ENCODE measurements around the gene TMEM259. TPM values are rescaled to one million over a fixed set of nuclear protein-coding genes. Genes with fewer than 3 reads are reported as not detected.

Gene TMEM259
- total RNA-seq, 1 donor from 2014 or later, result 43.8 TPM

GRCh38 chr19:1004204-1004802, 16.6 kb downstream of the TMEM259 start:
- DNase-seq (ENCODE audit: low read depth in 2 of 2), result no peak

DNA sequence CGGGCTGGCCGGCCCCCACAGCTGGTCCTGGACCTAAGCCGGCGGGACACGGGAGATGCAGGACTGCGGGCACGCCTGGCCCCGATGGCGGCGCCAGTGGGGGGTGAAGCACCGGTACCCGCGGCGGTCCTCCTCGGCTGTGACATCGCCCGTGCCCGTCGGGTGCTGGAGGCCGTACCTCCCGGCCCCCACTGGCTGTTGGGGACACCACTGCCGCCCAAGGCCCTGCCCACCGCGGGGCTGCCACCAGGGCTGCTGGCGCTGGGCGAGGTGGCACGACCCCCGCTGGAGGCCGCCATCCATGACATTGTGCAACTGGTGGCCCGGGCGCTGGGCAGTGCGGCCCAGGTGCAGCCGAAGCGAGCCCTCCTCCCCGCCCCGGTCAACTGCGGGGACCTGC, 17.6 kb downstream of the TMEM259 start:
- DNase-seq (ENCODE audit: low read depth in 2 of 2), result no peak

GRCh38 chr19:1002600-1002999, 18.3 kb downstream of the TMEM259 start:
- no peak for DNase-seq (ENCODE audit: low read depth in 2 of 2)

GRCh38 chr19:1001538-1002166, 19.3 kb downstream of the TMEM259 start:
- peak; percentile 34 to 47 for DNase-seq (ENCODE audit: low read depth in 2 of 2)

GRCh38 chr19:1000591-1001537, 20.1 kb downstream of the TMEM259 start:
- no peak for DNase-seq (ENCODE audit: low read depth in 2 of 2)

GRCh38 chr19:1000095-1000494, 20.8 kb downstream of the TMEM259 start, which contains the start of gene GRIN3B:
GRIN3B (plus strand) TSS chr19:1000419; CDS start chr19:1000438, 19 bp downstream.
- peak; percentile 47 to 71 for DNase-seq (ENCODE audit: low read depth in 2 of 2)

GRCh38 chr19:999379-999719, 21.6 kb downstream of the TMEM259 start:
- no peak for DNase-seq (ENCODE audit: low read depth in 2 of 2)

DNA sequence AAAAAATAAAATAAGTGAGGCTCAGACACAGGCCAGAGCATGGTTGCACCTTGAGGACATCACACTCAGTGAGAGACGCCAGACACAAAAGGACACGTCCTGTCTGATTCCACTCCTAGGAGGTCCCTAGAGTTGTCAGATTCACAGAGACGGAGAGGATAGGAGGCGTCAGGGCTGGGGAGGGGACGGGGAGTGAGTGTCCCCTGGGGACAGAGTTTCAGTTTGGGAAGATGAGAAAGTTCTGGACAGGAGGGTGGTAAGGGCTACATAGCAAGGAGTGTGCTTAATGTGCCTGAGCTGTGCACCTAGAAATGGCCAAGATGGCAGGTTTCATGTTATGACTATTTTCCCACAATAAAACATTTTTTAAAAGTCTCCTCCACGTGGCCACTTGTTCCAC, 22.9 kb downstream of the TMEM259 start:
- no peak for DNase-seq (ENCODE audit: low read depth in 2 of 2)

DNA sequence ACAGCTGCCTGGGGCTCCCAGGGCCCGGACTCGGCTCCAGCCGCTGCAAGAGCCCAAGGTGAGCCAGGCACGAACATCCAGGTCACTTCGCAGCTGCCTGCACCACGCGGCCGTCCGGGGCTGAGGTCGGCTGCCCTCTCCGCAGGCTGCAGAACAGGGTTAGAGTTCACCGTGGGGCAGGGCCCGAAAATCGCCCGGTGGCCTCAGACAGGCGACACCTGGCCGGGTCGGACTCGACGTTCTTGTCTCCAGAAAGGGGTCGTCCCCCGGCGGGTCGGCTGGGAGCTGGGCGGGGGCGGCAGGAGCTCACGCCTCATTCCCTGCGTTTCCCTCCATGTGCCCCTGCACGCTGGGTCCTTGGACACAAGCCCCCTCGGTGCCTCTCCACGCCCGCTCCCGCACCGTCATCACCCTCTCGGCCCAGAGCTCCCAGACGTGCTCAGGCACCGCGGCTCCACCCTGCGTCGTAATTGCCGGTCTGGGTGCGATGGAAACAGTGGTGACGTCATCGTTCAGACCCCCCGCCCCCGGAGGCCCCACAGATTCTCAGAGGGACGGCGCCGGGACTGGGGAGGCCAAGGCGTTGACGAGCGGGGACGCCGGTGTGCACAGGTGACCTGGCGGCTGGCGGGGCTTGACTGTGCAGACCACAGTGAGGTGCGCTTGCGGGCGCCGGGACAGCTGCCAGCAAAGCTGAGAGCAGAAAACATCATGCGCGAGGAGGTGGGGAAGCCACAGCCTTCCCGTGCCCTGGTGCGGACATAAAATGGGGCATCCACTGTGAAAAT, 24.7 kb downstream of the TMEM259 start:
- DNase-seq (ENCODE audit: low read depth in 2 of 2), result peak; percentile 57 to 59

- DNase-seq (ENCODE audit: low read depth in 2 of 2), result no peak
Observed at GRCh38 chr19:995051-995827, 25.7 kb downstream of the TMEM259 start.

GRCh38 chr19:994516-994915, 26.4 kb downstream of the TMEM259 start:
- no peak for DNase-seq (ENCODE audit: low read depth in 2 of 2)

DNA sequence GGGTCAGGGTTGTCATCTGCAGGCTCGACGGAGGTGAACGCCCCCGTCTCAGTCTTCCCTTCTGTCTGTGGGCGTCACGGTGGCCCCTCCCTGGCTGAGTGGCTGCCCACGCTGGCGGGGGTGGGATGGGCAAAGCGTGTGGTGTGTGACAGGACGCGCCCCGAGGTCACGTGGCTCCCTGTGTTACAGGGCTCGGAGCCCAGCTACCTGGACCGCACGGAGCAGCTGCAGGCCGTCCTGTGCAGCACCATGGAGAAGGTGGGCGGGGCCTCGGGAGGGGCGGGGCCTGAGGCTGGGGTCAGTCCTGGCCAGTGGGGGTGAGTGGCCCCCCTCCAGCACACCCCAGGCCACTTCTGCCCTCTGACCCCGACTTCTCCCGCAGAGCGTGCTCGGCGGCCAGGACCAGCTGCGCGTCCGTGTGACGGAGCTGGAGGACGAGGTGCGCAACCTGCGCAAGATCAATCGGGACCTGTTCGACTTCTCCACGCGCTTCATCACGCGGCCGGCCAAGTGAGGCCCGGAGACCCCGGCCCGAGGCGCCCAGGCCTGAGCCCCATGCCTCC, 27.0 kb downstream of the TMEM259 start:
- no peak for DNase-seq (ENCODE audit: low read depth in 2 of 2)

- no peak for DNase-seq (ENCODE audit: low read depth in 2 of 2)
Observed at GRCh38 chr19:993361-993830, 27.5 kb downstream of the TMEM259 start.

DNA sequence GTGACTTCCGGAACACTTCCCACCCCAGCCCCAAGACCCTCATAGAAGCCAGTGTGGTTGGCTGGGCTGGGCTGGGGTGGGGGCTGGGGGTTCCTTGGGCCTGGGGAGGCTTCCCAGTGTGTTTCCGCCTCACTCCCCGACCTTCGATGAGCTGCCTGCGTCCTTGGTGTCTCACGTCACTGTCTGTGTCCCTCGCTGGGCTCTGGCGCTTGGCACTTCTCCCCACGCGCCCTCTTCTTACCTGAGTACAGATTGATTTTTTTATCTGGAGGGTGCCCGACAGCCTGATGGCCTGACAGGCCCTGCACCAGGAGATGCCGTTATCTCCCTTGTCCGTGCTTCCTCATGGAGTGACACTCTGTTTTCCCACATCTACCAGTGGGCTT, 28.3 kb downstream of the TMEM259 start:
- DNase-seq (ENCODE audit: low read depth in 2 of 2), result no peak

DNA sequence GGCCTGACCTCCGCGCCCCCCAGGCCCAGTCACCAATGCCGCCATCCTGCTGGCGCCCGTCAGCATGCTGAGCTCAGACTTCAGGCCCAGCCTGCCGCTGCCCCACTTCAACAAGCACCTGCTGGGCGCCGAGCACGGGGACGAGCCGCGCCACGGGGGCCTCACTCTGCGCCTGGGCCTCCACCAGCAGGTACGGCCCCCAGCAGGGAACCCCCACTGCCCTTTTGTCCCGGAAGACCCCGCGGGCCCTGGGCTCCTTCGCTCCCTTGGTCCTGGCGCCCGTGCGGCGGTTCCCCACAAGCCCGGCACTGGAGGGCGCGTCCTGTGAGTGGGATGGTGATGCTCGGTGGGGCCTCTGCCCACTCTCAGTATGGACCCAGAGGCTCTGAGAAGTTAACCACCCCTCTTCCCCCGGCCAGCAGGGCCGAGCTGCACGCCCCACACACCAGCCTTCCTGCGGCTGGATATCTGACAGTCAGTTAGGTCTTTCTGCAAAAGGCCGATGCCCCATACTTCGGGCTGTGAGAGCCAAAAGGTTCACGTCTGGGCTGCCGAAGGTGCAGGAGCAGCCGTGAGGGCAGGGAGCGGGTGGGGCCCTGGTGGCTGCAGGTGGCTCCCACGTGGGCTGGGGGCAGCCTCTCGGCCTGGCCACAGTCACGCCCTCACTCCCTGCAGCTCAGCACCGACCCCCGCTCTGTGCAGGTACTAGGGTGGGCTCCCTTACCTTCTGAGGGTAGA, 28.8 kb downstream of the TMEM259 start:
- DNase-seq (ENCODE audit: low read depth in 2 of 2), result no peak

GRCh38 chr19:991174-991931, 29.6 kb downstream of the TMEM259 start:
- DNase-seq (ENCODE audit: low read depth in 2 of 2), result peak; percentile 75 to 80

GRCh38 chr19:990746-991145, 30.2 kb downstream of the TMEM259 start:
- no peak for DNase-seq (ENCODE audit: low read depth in 2 of 2)

DNA sequence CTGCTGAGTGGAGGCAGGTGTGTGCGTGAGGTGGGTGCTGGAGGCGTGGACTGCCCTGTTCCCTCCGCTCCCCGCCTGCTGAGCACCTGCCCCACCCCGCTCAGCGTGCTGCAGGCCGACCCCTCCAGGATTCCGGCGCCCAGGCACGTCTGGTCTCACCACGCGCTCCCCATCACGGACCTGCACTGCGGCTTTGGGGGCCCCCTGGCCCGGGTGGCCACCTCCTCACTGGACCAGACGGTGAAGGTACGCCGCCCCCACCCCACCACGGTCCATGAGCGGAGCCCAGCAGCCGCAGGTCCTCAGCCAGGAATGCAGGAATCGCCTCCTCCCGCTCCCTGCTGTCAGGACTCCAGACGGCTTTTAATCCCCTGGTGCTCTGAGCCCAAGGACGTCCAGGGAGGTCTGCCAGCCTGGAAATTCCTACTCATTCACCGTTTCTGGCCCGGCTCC, 30.8 kb downstream of the TMEM259 start:
- DNase-seq (ENCODE audit: low read depth in 2 of 2), result no peak

All from lung microvascular endothelial cell (primary cell).